GM23248 (cell line): ENCODE data around the gene VSIG8.
"Not testable (repeated sequence)": the region's sequence is repeated elsewhere in the genome, so short reads cannot be mapped to it uniquely, and the experiment has no call there.

Source experiments
- EZH2 ChIP-seq: fragments of 200-600 bp; sonication (generic); IDR thresholded peaks from 2 replicates; pipeline ENCODE4 v1.6.1; 2018; ENCODE audit warnings: antibody characterized with exemption, mild to moderate bottlenecking; ENCODE audit not compliant: insufficient read depth, poor library complexity, severe bottlenecking
- EZH2phosphoT487 ChIP-seq: fragments of 200-600 bp; sonication (generic); IDR thresholded peaks from 2 replicates; pipeline ENCODE4 v1.6.1; 2018; ENCODE audit warnings: antibody characterized with exemption, moderate library complexity, mild to moderate bottlenecking, low read depth; ENCODE audit not compliant: insufficient read depth

DNA sequence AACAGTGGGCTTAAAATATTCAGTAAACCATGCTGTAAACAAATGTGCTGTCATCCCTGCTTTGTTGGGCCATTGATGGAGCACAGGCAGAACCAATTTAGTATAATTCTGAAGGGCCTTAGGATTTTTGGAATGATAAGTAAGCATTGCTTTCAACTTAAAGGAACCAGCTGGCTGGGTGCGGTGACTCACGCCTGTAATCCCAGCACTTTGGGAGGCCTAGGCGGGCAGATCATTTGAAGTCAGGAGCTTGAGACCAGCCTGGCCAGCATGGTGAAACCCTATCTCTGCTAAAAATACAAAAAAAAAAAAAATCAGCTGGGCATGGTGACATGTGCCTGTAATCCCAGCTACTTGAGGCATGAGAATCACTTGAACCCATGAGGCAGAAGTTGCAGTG is 41.6 kb upstream of the VSIG8 start:
- not testable (repeated sequence) for TF ChIP-seq EZH2phosphoT487, EZH2
